ENCODE measurements around the gene ZNF804B.

- no peak for TF ChIP-seq CTCF (IDR thresholded peaks at IDR 0.05)
- TF ChIP-seq POLR2A (IDR thresholded peaks at IDR 0.05): no peak
These were observed 252.5 kb downstream of the ZNF804B start for GRCh38 chr7:89012016-89012415.

All from adrenal gland (tissue), 5 donors.